Measurements from ENCODE around the gene SND1. TPM values are rescaled to one million over a fixed set of nuclear protein-coding genes. Genes with fewer than 3 reads are reported as not detected.

The SND1 gene
- total RNA-seq, 1 donor from 2014 or later: 125 TPM

- ATAC-seq (peak; percentile 81), DNase-seq (ENCODE audit: low spot score) (no peak)
- intact Hi-C loops (cut with DNase I): no loop called here
These were observed 26.3 kb downstream of the SND1 start for GRCh38 chr7:127678337-127678736.

DNA sequence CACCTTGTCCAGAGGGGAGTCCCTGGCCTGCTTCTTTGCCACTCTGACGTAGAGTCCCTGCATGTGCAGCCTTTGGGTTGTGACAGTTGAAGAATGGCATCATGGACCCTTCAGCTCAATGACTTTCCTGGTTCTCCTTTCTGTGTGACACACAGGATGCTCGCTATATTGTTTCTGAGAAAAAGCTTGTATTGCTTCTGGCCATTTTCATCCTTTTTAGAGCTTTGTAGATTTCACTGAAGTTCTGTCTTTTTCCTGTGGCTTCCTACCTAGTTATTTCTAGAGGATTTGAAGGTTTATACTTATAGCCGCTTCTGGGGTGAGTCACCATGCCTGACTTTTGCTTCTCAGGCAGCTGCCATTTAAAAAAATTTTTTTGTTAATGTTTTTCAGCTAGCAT, 27.0 kb downstream of the SND1 start:
- intact Hi-C loops (cut with DNase I): no loop called here
- ATAC-seq: no peak
- no peak for DNase-seq (ENCODE audit: low spot score)

- intact Hi-C loops (cut with DNase I): no loop called here
- DNase-seq (ENCODE audit: low spot score): no peak
- no peak for ATAC-seq
These were observed 29.0 kb downstream of the SND1 start for GRCh38 chr7:127680983-127681382.

GRCh38 chr7:127682140-127682539, 30.1 kb downstream of the SND1 start:
- intact Hi-C loops (cut with DNase I): no loop called here
- DNase-seq (ENCODE audit: low spot score) (no peak), ATAC-seq (no peak)

DNA sequence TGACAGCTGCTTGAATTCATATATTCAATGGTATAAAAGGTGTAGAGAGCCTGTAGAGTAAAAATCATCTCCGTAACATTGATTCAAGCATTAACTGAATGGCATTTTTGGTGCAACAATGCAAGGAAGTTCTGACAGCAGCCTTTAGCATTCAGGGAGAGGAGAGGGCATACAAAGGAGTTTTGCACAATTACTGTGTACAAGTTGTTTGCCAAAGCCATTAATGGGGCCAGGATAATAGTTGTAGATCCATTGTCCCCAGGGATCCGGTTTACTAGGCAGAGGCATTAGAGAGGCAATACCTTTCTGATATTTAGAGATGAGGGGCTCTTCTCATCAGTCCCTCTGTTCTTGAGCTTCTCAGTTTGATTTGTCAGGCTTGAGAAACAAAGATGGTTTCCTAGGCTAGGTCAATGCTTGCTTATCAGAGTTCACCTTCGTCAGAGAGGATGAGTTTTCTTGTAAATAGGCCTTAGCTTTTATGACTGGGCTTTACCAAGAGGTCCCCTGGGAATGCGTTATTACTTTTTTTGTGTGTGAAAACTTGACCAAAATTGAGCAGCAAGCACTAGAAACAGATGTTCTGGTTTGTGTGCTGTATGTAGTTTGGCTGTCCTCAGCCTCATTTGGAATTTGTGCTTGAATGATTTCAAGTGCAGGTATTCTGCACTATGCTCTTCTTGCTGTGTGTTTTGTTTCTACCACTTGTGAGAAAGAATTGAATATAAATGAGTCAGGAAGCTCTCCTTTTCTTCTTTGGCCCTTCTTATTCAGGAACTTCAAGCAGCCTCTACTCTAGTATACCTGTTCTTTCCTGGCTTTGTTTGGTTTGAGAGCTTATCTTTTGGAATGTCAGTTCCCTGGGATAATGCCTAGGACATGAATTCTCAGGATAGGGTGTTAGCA, 32.0 kb downstream of the SND1 start:
- DNase-seq (ENCODE audit: low spot score) (no peak), ATAC-seq (no peak)
- intact Hi-C loops (cut with DNase I): no loop called here

DNA sequence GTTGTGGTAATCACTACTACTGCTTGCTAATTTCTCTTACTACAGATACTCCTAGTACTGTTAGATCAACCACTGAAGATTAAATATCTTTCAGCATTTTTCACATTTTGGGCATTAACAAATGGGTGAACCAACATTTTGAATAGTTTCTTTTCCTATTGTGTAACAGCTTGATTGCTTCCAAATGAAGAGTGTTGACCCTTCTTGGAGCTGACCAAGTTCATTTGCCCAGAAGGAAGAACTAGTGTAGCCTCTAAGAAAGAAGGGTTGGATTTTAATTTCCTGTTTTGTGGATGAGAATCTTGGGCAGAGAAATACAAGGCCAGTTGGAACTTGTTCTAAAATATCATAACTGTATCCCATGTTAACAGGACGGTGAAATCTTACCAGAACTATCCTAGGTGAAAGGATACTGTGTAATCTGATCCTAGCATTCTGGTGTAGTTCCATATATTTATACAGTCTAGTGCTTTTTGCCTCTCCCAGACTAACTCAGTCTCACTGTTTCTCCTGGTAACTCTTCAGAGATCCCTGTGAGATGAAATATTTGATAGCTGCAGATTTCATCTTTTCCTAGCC, 37.3 kb downstream of the SND1 start:
- ATAC-seq (peak; percentile 81), DNase-seq (ENCODE audit: low spot score) (no peak)
- intact Hi-C loops (cut with DNase I): no loop called here

DNA sequence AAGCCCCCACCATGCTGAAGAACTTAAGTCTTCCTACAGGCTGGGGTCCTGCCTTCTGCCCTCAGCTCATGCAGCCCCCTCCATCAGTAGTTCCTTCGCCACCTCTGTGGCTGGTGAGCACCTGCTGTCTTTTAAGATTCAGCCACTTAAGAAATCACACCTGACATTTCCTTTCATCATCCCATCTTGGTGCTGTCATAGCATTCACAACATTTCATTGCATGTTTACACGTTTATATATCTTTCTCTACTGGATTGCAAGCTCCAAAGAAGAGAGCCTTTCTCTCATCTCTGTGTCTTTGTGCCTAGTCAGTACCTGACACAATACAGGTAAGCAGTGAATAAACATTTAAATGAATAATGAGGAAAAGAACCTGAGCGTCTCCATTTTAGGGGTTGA, 38.3 kb downstream of the SND1 start:
- no peak for DNase-seq (ENCODE audit: low spot score)
- intact Hi-C loops (cut with DNase I): no loop called here
- no peak for ATAC-seq

- intact Hi-C loops (cut with DNase I): no loop called here
- no peak for ATAC-seq
- DNase-seq (ENCODE audit: low spot score): no peak
These were observed 38.8 kb downstream of the SND1 start for GRCh38 chr7:127690806-127691205.

GRCh38 chr7:127692200-127692599, 40.2 kb downstream of the SND1 start:
- no peak for DNase-seq (ENCODE audit: low spot score)
- ATAC-seq: no peak
- intact Hi-C loops (cut with DNase I): no loop called here

- DNase-seq (ENCODE audit: low spot score): no peak
- intact Hi-C loops (cut with DNase I): no loop called here
These were observed 47.9 kb downstream of the SND1 start for GRCh38 chr7:127699853-127700252.

DNA sequence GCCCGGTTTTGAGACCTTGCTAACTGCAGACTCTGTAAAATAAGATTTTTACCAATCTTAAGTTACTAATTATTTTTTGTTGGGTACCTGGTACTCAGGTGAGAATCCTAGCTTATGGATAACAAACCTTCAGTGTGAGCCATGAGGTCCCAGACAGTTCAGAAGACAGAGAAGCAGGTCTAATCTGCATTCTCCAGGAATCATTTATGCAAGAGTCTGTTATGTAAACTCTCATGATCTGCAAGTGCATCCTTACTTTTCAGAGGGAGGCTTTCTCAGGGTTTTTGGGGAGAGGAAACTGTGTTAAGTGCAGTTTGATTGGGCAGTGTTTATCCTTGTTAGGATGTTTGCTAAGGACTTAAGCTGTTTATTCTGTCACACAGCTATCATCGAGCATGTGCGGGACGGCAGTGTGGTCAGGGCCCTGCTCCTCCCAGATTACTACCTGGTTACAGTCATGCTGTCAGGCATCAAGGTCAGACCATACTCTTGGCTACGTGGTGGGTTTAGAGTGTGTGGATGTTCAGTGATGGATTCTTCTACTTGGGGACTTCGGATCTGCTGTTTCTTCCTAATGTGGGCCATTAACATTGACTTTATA, 50.2 kb downstream of the SND1 start:
- intact Hi-C loops (cut with DNase I): no loop called here
- no peak for DNase-seq (ENCODE audit: low spot score)
- ATAC-seq: no peak

More at GRCh38 chr7:127699853-127700252, 47.9 kb downstream of the SND1 start:
- ATAC-seq: no peak

DNA sequence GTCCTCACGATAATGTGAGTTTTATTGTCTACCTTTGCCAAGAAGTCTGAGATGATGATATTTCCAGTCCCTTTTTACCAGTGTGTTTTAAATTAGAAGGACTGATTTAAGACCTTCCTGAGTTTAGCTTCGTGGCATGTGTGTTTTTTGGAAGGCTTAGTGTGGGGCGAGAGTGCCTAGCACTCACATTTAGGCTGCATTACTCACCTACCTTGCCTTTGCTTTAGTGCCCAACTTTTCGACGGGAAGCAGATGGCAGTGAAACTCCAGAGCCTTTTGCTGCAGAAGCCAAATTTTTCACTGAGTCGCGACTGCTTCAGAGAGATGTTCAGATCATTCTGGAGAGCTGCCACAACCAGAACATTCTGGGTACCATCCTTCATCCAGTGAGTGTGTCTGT, 50.9 kb downstream of the SND1 start:
- intact Hi-C loops (cut with DNase I): no loop called here
- ATAC-seq (no peak), DNase-seq (ENCODE audit: low spot score) (no peak)

DNA sequence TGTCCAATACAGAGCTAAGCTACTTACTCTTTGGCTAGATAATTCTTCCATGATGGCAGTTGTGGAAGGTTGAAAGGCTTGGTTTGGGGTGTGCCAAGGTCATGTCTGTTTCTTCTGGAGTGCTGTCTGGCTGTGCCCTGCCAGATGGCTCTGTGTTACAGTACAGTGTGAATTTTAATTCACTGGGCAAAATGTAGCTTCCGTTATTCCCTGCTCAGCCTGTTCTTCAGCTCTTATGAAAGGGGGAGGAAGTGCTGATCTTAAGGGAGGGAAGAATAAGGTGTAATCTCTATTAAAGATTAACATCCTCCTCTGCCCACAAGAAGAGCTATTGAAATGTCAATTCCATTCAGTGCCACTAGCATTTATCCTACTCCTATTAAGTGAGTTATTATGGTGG, 52.2 kb downstream of the SND1 start:
- intact Hi-C loops (cut with DNase I): no loop called here
- no peak for DNase-seq (ENCODE audit: low spot score)
- no peak for ATAC-seq

DNA sequence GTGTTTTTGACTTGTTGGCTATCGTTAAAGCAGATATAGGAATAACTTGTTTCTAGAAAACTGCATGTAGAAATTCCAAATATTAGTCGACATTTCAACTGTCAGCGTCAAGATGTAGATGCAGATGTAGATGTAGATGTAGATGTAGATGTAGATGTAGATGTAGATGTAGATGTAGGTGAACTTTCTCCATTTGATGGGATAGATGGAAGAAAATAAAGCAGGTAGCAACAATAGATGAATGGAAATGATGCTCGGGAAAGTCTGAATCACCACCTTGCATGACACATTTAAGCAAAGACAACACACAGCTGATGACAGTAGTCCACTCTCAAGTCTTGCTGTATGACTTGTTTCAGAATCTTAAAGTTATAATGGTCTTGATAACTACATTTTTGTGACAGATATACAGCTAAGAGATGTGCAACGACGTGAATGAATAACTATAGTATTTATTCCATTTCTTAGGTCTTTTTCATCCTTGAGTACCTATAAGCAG, 53.5 kb downstream of the SND1 start:
- intact Hi-C loops (cut with DNase I): loop anchor here (5.0 kb wide), 1 partner anchor 502 kb away; no protein-coding TSS in a partner anchor
- no peak for DNase-seq (ENCODE audit: low spot score)
- no peak for ATAC-seq

- ATAC-seq: no peak
- intact Hi-C loops (cut with DNase I): loop anchor here (5.0 kb wide), 1 partner anchor 501 kb away; no protein-coding TSS in a partner anchor
- DNase-seq (ENCODE audit: low spot score): no peak
These were observed 54.8 kb downstream of the SND1 start for GRCh38 chr7:127706766-127707165.

GRCh38 chr7:127708201-127708600, 56.2 kb downstream of the SND1 start:
- ATAC-seq (no peak), DNase-seq (ENCODE audit: low spot score) (no peak)
- intact Hi-C loops (cut with DNase I): loop anchor here (5.0 kb wide), 1 partner anchor 499 kb away; no protein-coding TSS in a partner anchor

- DNase-seq (ENCODE audit: low spot score): peak; percentile 89
- ATAC-seq: peak; percentile 96
- intact Hi-C loops (cut with DNase I): loop anchor here (5.0 kb wide), 1 partner anchor 499 kb away; no protein-coding TSS in a partner anchor
These were observed 56.8 kb downstream of the SND1 start for GRCh38 chr7:127708788-127709187.

DNA sequence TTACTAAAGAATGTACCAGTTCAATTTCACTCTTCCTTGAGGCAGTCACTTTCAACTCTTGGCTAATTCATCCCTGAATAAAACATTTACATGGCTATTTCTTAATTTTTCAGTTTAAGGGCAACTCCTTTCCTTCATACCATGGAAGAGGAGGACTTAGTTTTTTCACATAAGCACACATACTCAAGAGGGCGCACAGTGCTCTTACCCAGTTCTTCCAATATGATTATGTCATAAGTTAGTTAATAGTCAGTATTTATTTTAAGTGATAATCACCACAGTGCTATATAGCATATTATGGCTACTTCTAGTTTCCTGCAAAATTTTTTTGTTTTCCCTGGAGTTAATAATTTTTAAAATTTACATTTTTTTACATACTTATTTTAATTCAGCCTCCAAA, 58.6 kb downstream of the SND1 start:
- ATAC-seq: no peak
- intact Hi-C loops (cut with DNase I): no loop called here
- DNase-seq (ENCODE audit: low spot score): no peak

- intact Hi-C loops (cut with DNase I): no loop called here
- ATAC-seq: no peak
These were observed 59.9 kb downstream of the SND1 start for GRCh38 chr7:127711872-127712271.

DNA sequence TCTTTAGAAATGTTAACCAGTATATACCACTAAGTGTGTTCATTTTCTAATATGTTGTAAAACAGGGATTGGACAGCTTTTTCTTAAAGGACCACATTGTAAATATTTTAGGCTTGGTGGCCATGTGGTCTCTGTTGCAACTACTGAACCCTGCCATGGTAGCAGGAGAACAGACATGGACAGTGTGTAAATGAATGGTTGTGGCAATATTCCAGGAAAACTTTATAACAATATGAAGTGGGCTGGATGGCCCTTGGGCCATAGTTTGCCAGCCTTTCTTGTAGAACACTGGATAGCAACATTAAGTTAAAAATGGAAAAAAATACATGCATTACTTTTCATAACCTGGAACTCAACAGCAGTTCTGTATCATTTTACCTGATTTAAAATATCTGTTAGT, 61.0 kb downstream of the SND1 start:
- ATAC-seq: no peak
- intact Hi-C loops (cut with DNase I): no loop called here

More at GRCh38 chr7:127711872-127712271, 59.9 kb downstream of the SND1 start:
- DNase-seq (ENCODE audit: low spot score): no peak

More for the DNA sequence above, 61.0 kb downstream of the SND1 start:
- no peak for DNase-seq (ENCODE audit: low spot score)

All from sciatic nerve (tissue), 2 donors.